ENCODE measurements around the gene PNMT. TPM values are rescaled to one million over a fixed set of nuclear protein-coding genes. Genes with fewer than 3 reads are reported as not detected.
A peak's percentile ranks its signal among the peaks of the same experiment; 100 is the strongest.

Gene PNMT
- total RNA-seq, 1 experiment from 2014 or later = 2.4 TPM

- Histone ChIP-seq H3K27ac (ENCODE audit: low read length) (peak overlapping the region; percentile 32; the same call in 1 of the 2 replicates), H3K4me3 (ENCODE audit: low read depth in 2 of 2, low read length in 2 of 2) (no peak overlapping the region; a peak in 1 of 4 replicates), H3K27me3 (ENCODE audit: control insufficient read depth, insufficient read depth, low read length) (no peaks in the 10 kb centered on the region), H3K36me3 (ENCODE audit: control insufficient read depth, insufficient read depth, low read length) (no peaks in the 10 kb centered on the region), H3K9me3 (ENCODE audit: control insufficient read depth, insufficient read depth, low read depth, low read length) (no peaks in the 10 kb centered on the region), H3K4me1 (ENCODE audit: control insufficient read depth, insufficient read depth, low read length) (peaks cover 46% of the 10 kb centered on the region)
- ChIA-PET CTCF (interaction anchor here (0.6 to 2.1 kb wide), 3 partner anchors 46 to 1086 kb away, joined by 4 to 11 read pairs (median 6); no protein-coding TSS in a partner anchor), POLR2A (interaction anchor here (0.5 to 0.7 kb wide), 3 partner anchors 18 to 218 kb away, joined by 3 to 16 read pairs (median 3); no protein-coding TSS in a partner anchor)
- BruUV-seq (replicated peaks) = no TSS peak
- DNase-seq (ENCODE audit: low read depth, low spot score) (no peak), ATAC-seq (no peak)
- in situ Hi-C loops (cut with HindIII; ENCODE audit: low pct_unique_long_range_greater_than_20kb, low sequenced_read_pairs) (no loop called here), intact Hi-C loops (cut with micrococcal nuclease; ENCODE audit: unreplicated experiment) (no loop called here)
- TF ChIP-seq TCF7L2 (IDR thresholded peaks at IDR 0.05; ENCODE audit: low read depth, low read length) (no peak), REST (IDR thresholded peaks at IDR 0.05; ENCODE audit: insufficient read depth in 1 of 2, low read depth in 2 of 2, low read length in 1 of 2) (no peak), CTCF (IDR thresholded peaks at IDR 0.05) (no peak), POLR2AphosphoS5 (IDR thresholded peaks at IDR 0.05; ENCODE audit: low read depth, low read length) (no peak), SIN3A (IDR thresholded peaks at IDR 0.05; ENCODE audit: borderline replicate concordance, insufficient read depth, low read depth, low read length) (no peak)
Observed at GRCh38 chr17:39667262-39667944, 850 bp upstream of the PNMT start.

GRCh38 chr17:39669897-39670735 is 1.9 kb downstream of the PNMT start:
- intact Hi-C loops (cut with micrococcal nuclease; ENCODE audit: unreplicated experiment) = loop anchor here (5.0 kb wide), 1 partner anchor 48 kb away; no protein-coding TSS in a partner anchor
- ATAC-seq = no peak
- no peaks in the 10 kb centered on the region for H3K27me3 ChIP-seq (ENCODE audit: control insufficient read depth, insufficient read depth, low read length)

More at GRCh38 chr17:39669897-39670735, 1.9 kb downstream of the PNMT start:
- no peak overlapping the region for H3K27ac ChIP-seq (ENCODE audit: low read length)
- no TSS peak for BruUV-seq (replicated peaks)
- H3K9me3 ChIP-seq (ENCODE audit: control insufficient read depth, insufficient read depth, low read depth, low read length) = no peaks in the 10 kb centered on the region
- H3K4me3 ChIP-seq (ENCODE audit: low read depth in 2 of 2, low read length in 2 of 2) = no peak overlapping the region
- in situ Hi-C loops (cut with HindIII; ENCODE audit: low pct_unique_long_range_greater_than_20kb, low sequenced_read_pairs) = no loop called here
- TF ChIP-seq CTCF (IDR thresholded peaks at IDR 0.05) (no peak), TCF7L2 (IDR thresholded peaks at IDR 0.05; ENCODE audit: low read depth, low read length) (no peak), REST (IDR thresholded peaks at IDR 0.05; ENCODE audit: insufficient read depth in 1 of 2, low read depth in 2 of 2, low read length in 1 of 2) (no peak)
- peaks cover 25% of the 10 kb centered on the region for H3K4me1 ChIP-seq (ENCODE audit: control insufficient read depth, insufficient read depth, low read length)
- ChIA-PET CTCF (interaction anchor here (0.7 to 2.5 kb wide), 4 partner anchors 17 to 48 kb away, joined by 3 to 11 read pairs (median 3); no protein-coding TSS in a partner anchor), POLR2A (no interaction called here)
- no peak for DNase-seq (ENCODE audit: low read depth, low spot score)
- H3K36me3 ChIP-seq (ENCODE audit: control insufficient read depth, insufficient read depth, low read length) = no peaks in the 10 kb centered on the region
